PC-3 (cell line): ENCODE measurements around the gene FAM83F.

Source experiments
- CTCF ChIP-seq: fragments of 300-600 bp; sonication (generic); conservative IDR thresholded peaks from 2 replicates; pipeline ENCODE4 v1.5.1; 2017; ENCODE audit warnings: antibody characterized with exemption, low read depth, mild to moderate bottlenecking, low read length
- EZH2 ChIP-seq: fragments of 300-600 bp; sonication (generic); IDR thresholded peaks from one replicate; pipeline ENCODE4 v1.6.1; 2017; ENCODE audit warnings: antibody characterized with exemption, mild to moderate bottlenecking, low read length; ENCODE audit not compliant: unreplicated experiment
- EZH2phosphoT487 ChIP-seq: fragments of 300-600 bp; sonication (generic); IDR thresholded peaks from 2 replicates; pipeline ENCODE4 v1.6.1; 2018; ENCODE audit warnings: mild to moderate bottlenecking, antibody characterized with exemption, low read length, borderline replicate concordance

GRCh38 chr22:40036591-40037225, 42.0 kb downstream of the FAM83F start:
- TF ChIP-seq CTCF, result peak; percentile 82
- TF ChIP-seq EZH2, result no peak
- TF ChIP-seq EZH2phosphoT487, result no peak
